ENCODE measurements around the gene COL4A1.

The COL4A1 gene

DNA sequence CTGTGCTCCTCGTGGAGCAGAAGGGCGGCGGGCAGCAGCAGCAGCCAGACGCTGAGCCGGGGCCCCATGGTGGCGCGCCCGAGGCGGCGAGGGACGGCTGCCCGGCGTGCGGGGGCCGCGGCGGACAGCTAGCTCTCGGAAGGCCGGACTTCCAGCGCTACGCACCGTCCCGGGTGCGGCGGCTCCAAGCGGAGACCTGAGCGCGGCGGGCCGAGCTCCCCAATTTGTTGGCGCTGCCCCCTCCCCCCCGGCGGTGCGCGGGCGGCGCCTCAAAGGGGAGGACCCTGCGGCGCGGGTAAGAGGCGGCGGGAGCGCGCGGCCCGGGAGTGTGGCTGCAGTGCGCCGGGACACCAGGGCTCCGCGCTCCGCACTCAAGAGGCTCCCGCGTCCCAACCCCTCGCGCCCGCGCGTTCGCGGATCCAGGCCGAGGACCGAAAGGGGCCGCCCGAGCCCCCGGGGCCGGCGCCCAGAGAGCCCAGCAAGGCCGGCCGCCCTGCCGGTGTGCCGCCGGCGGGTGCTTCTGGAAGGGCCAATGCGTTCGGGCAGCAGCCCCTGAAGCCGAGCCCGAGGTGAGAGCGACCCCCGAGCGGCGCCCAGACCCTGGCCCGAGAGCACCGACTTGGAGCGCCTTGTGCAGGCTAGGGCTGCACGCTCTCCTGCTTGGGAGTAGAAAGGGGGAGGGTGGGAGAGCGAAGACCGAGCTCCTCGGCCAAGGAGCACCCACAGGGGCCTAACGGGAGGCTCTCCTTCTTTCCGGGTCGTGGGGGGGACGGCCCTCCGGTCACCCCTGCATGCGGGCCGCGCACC lies at the start of gene COL4A1, which contains the start of gene COL4A2:
Gene COL4A1 (minus strand): TSS at position 198 of the 807 bp plus-strand sequence. CDS start 130 bp downstream, at position 68.
Gene COL4A2 (plus strand): TSS at position 325 of the 807 bp plus-strand sequence. CDS start 620 bp downstream, outside the sequence.
- no peak for DNase-seq (ENCODE audit: low spot score)

DNA sequence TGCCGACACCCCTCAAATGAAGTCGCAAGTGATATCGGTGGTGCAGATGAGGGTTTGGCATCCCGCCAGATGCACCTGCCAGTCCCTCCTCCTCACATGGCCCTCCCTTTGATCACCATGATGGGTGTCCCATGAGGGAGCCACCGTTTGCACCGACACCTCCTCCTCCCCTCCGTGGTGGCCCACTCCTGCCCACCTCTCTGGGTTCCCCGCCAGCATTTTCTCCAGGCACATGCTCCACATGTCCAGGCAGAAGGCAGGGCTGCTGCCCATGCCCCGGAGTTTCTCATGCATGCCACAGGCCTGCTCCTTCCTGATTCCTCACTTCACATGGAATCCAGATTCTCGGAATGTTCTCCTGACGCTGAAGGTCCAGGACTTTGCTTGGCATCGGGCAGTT lies 49.4 kb upstream of the COL4A1 start:
- no peak for DNase-seq (ENCODE audit: low spot score)

DNA sequence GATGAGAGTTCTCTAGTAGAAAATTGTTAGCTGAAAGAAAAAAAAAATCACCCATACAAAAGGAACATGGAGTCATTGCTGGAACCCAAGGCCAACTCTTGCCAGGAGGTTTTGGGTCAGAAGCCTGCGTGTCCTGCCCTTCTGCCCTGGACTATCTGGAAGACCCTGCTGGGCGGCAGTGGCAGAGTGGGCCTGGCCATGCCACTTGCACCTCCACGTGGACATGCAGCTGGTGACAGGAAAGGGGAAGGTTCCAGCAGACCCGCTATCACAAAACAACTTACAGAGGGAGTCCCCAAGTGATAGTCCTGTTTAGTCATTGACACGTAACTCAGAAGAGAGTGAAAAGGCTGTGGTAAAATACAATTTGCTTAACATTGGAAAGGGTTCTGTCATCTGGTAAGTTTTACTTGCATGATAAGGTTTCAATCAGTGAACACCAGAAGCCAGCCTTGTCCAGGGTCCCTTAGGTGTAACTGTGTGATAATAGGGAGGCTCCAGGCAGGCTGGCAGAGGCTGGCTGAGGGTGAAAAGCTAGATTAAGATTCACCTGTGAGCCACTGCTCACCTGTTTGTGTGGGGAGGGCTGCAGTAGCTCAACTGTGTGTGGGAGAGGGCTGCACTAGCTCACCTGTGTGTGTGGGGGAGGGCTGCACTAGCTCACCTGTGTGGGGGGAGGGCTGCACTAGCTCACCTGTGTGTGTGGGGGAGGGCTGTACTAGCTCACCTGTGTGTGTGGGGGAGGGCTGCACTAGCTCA lies 47.9 kb upstream of the COL4A1 start:
- DNase-seq (ENCODE audit: low spot score), result no peak

DNA sequence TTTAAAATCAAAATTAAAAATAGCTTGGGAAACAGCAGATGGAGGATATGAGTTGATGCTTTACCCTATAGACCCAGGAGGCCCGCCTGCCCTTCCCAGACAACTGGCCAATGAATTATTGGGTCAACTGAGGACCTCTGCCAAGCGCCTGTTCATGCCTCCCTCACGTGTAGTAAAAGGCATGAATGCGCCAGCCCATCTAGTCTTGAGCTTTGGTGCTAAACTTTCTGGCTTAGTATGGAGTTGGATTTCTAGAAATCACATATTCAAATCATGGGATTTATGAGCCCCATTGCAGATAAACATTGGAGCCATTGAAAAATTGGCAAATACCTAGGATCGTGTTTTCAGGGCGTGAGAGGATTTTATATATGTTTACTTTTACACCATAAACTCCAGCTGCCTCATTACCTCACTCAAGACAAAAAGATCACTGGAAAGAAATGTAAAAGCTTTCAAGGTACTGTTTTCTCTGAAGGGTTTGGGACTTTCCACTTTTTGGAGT lies 47.2 kb upstream of the COL4A1 start:
- no peak for DNase-seq (ENCODE audit: low spot score)

DNA sequence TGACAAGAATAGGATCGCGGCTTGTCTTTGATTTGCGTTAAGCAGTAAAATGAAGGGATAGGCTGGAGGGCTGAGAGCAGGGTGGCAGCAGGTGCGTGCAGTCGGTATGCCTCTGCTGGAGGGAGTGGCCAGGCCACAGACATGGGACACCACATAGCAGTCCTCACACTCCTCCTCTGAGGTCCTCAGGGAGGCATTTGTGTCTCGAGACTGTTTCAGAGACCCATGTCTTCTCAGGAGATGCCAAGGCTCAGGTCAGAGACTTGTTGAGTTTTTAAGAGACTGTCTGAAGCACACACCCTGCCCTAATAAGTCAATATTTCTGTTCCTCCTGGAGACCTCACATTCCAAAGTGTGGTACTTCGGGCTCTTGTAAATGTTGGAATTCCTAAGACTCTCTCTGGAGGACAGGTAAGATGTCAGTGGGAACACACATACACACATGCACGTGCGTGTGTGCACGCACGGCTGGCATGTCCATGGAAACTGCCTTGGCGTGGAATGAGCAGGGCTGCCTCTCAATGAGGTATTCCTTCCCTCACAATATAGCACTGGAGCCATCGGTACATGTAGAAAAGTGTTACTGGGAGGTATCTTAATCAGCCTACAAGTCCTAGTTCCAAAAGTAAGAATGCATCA lies 46.5 kb upstream of the COL4A1 start:
- DNase-seq (ENCODE audit: low spot score), result no peak

DNA sequence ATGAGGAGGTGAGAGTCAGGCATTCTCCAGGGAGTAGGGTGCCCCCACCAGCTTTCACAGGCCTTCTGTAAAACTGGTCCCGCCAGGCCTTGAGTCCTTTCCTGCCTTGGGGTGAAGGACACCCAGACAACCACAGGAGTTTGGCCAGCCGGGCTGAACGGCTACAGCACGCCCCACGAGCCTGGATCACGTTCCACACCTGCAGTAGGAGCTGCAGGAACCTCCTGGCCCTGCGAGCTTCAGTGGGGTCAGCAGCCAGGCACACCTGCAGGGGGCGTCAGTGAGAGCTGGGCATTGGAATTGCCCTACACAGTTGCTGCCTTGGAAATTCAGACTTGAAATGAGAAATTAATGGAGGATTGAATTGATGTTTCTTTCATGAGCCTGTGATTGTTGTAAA lies 45.8 kb upstream of the COL4A1 start:
- no peak for DNase-seq (ENCODE audit: low spot score)

DNA sequence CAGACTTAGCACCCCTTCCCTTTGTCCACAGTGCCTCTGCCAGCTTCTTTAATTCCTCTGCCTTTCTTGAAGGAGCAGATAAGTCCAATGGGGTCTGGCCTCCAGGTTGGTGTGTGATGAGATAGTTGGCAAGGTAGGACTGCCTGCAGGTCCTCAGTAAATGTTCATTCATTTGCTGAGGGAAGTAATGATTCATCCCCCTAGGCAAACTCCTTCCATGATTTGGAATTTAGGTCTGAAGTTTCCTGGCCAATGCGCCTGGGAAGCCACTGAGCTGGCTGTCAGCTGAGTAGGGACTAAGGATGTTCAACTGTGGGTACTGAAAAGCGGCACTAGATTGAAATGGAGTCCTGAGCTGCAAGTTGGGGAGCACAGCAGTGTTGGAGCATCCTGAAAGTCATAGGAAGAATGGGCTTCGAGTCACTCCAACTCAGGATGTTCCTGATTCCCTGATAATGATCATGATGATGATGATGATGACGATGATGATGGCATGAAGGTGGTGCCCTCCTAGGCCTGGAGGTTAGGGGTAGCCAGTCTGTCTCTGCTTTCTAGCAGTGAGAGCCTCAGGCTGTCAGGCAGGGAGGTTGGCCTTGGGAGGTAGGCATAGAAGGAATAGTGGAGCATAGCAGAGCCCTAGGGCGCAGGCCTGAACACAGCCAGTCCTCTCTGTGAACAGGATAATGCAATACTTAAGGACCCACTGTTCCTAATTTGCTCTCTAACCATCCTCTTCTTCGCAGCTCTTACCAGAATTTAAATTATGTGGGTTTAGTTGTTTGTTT lies 44.9 kb upstream of the COL4A1 start:
- DNase-seq (ENCODE audit: low spot score), result no peak

DNA sequence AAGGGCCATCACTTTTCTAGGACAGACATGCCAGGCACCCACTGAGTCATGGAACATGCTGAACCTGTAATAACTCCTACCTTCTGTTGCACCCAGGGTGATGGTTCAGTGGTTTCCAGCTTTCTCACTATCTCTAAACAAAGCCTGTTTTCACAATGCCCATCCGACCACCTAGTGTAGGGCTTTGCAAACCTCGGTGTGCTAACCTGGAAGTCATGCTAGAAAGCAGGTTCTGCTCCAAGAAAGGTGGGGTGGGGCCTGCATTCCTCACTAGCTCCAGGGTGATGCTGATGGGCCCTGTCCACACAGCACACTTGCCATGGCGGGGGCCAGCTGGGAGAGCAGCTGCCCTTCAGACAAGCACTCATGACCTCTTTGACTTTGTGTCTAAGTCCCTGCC lies 43.6 kb upstream of the COL4A1 start:
- DNase-seq (ENCODE audit: low spot score), result no peak

DNA sequence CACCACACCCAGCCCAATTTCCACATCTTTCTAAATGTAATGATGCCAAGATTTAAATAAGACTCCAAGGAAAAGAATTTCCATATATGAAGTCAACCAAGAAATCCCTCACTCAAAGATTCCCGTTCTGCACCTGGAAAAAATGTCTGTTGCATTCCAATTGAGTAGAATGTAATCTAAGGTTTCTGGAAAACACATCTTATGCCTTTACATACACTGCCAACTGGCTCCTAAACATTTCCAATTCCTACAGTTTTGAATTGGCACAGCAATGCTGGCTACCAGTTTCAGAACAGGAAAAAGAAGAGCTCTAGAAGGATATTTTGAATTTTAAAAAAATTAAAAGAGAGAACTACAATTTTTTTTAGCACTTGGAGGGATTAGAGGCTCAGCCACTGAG lies 43.1 kb upstream of the COL4A1 start:
- no peak for DNase-seq (ENCODE audit: low spot score)

DNA sequence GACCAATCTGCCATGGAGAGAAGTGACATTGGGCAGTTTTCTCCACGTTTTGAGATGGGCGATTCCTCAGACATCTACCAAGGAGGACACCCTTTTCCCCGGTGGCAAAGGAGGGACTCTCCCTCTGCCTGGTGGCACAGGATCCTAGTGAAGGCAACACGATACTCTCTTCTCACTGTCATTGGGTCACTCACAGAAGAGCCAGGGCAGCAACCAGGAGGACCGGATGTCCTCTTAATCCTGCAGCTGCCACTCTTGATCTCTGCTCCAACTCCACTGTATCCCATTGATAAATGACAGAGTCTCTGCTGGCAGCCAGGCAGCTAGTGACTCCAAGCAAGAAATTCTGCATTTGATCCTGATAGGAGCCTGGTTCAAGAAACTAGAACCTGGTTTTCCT lies 42.3 kb upstream of the COL4A1 start:
- DNase-seq (ENCODE audit: low spot score), result no peak

DNA sequence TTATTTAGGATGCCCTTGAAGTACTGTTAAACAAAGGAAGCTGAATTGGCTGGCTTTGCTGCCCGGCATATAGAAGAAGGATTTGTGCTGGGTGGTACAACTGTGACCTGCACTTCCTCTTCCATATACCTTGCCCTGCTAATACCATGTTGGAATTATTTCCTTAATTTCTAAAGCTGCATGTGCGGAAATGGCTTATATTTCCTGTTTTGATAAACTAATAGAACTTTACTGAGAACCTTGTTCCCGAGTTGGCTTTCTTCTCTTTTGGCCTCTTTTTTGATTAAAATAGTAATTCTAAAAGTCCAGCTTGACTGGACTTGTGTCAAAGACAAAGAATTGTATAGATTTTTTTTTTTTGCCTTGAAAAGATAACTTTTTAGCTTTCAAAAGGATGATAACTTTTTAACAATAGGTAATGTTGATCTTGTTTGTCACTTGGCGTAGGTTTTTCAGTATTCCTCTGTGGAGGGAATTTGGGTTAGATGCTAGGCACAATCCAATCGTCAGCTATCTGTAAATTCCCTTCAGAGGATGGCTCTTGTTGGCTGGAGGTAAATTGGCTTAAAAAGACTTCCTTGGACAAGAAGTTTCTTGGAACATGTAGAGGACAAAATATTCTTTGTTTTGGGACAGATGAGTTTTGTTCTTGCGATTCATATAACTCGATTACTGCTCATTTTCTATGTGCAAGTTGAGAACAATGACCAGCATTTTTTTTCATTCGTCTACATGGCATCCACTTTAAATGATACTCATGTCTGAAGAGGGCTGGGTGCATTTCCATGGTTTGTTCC lies 41.5 kb upstream of the COL4A1 start:
- DNase-seq (ENCODE audit: low spot score), result no peak

DNA sequence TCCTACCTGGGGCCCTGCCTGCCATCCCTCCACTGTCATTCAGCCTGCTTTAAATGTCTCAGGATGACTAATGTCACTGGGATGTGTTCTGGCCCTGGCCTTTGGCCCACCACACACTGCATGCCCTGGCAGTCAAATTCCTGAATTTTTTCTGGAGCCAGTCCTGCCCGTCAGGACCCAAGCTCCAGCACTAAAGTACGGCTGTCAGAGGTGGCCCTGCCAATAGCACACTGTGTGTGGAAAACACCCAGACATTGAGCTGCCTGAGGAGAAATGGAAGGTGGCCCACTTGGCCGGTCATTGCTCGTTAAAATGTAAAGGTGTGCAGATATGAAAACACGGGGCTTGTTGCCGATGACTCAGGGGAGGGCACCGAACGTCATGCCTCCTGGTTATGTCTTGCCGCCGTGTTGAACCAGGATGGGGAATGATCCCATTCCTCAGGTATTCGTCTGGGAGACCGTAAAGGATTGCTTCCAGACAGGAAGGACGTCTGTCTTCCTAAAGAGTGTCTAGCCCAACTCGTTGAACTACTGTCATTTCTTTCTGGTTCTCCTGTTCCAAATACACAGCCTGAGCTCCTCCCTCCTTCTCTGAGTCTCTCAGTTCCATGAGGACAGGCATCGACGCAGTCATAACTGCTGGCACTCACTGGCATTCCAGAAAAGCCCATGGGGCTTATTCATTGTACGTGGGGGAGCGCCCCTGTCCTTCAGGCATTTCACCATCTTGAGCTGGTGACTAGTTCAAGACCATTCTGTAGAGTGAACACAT lies 40.8 kb upstream of the COL4A1 start:
- DNase-seq (ENCODE audit: low spot score), result no peak

DNA sequence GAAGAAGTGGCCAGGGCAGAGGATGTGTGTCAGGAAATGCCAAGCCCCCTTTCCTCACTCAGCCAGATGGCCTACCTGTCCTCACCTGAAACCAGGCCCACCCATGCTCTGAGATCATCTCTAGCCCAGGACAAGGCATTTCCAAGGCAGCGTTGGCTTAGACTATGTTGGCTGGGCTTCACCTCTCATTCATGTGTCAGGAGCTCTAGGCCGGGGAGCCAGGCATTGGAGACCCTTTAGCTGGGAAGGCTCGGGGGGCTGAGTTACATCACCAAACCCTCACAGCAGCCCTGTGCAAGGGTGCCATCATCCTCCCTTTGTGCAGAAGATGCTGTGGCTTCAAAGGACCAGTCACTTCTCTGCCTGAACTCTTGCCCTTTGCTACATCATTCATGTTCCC lies 40.1 kb upstream of the COL4A1 start:
- no peak for DNase-seq (ENCODE audit: low spot score)

DNA sequence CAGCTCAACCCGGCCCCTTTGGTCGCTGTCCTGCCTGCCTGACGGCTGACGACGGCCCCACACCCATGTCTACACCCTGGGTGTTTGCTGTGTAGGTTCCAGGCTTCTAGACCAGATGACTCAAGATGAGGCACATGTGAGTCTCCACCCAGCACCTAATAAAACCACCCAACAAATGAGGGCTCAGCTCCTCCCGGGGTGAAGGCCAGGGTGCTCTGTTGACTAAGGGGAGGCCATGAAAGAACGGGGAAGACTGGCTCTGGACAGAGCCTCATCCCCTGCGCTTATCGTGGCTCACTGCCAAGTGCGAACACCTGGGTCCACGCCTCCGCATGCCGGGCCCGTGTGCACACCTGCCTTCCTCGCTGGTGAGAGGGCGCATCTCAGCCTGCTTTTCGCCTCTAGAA lies 39.7 kb upstream of the COL4A1 start:
- no peak for DNase-seq (ENCODE audit: low spot score)

DNA sequence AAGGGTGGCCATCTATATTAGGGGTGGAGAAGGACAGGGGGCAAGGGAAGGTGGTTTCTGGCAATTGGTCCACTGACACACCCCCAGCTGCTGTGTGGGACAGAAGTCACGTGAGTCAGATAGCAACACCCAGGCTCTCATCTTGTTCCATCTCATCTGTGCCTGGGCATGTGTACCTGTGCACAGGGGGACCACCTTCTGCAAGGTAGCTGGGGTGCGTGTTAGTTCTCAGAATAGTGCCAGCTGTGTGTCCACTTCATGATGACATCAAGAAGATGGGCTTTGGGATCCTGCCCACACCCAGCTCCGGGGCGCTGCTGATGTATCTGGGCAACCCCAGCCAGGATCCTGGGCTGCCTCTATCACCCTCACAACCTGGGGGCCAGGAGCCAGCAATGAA lies 38.7 kb upstream of the COL4A1 start:
- DNase-seq (ENCODE audit: low spot score), result no peak

DNA sequence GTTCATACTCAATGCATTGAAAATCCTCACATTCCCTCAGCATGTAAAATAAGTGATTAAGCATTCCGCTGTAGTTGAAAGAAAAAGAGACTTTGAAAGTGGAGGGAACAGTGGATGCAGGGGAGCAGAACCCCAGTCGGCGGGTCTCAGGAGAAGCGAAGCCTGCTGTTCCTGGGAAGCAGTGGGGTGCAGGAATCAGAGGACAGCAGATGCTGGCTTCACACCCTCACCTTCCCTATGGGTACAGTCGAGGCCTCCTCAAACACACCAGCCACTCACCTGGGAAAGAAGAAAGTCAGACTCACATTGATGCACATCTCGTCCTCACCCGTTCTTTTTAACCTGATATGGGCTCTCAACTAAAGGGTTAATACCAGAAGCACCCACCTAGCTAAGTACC lies 38.3 kb upstream of the COL4A1 start:
- no peak for DNase-seq (ENCODE audit: low spot score)

DNA sequence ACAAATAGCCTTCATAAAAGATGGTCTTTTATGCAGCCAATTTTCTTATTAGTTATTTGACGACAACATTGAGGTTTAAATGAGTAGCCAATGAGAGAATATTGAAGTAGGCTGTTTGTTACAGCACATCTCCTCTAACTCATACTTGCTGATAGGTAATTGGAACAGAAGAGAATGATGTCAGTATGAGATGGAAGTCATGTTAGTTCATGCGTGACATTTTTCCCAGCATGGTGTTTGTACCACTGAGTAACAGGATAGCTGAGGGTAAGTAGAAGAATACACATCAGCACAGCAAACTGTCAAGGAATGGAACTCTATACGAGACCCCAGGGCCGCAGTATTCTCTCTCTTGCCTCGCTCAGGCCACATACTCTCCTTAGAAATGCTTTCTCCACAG lies 37.4 kb upstream of the COL4A1 start:
- no peak for DNase-seq (ENCODE audit: low spot score)

DNA sequence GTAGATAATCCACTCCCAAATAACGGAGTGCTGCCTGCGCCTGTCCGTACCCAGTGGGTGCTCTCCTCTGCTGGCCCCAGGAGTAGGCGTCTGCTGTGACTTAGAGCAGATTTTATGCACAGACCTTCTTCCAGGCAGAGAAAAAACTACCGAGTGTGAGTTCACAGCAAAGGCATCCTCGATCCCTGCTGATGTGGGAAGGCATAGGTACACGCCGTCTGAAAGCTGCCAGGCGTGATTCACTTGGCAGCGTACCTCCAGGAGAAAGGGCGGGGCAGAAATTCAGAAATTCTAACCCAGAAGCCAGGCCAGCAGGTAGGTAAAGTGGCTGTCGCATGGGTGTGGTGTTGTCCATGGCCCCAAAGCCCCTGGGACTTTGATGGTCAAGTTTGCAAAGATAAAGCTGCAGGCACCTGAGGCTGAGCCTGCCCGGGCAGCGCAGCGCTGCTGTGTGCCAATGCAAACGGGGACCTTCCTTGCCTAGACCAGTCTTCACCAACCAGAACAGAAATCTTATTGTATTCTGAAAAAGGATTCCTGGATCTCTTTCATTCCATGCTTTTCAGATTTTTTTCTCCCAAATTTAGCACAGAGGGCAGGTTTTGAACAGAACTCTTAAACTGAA lies 36.4 kb upstream of the COL4A1 start:
- no peak for DNase-seq (ENCODE audit: low spot score)

DNA sequence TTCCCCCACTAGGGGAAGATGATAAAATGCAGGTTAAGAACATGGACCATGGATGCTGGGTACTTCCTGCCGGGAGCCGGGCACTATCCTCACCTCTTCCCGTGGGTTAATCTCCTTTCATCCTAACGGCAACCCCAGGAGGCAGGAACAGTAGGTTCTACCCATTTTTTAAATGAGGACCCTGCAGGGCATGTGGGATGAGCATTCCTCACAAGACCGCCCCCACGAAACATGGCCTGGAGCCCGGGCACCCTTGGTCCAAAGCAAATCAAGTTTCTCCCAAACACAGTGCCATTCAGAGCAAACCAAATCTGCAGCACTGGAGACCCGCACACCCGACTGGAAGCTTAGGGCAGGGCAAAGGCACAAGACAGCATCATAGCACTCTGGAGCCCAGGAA lies 35.5 kb upstream of the COL4A1 start:
- DNase-seq (ENCODE audit: low spot score), result no peak

All from CD4-positive, alpha-beta T cell treated with Interleukin-15 for 4 hours (primary cell).